ENCODE results near the gene PAM. TPM values are rescaled to one million over a fixed set of nuclear protein-coding genes. Genes with fewer than 3 reads are reported as not detected.

Gene PAM
- total and polyA plus RNA-seq, 2 of the 13 experiments (the other 11 are each of a cell fraction or from before 2014, with no cell fraction given): 20.2 to 79.1 TPM

GRCh38 chr5:102796498-102796897, 41.4 kb downstream of the PAM start:
- peak overlapping the region; percentile 21 for H3K27ac ChIP-seq (ENCODE audit: extremely low read length, insufficient read depth, low read length)
- peak; percentile 26 for ATAC-seq
- H3K9me3 ChIP-seq (ENCODE audit: low read length): no peaks in the 10 kb centered on the region
- FAIRE-seq: no peak
- H3K36me3 ChIP-seq (replicated peaks in 1 of 2; ENCODE audit: control insufficient read depth in 1 of 2, insufficient read depth in 2 of 2, low read length in 2 of 2): no peaks in the 10 kb centered on the region
- no peaks in the 10 kb centered on the region for H4K20me1 ChIP-seq (ENCODE audit: insufficient read depth, low read length)
- WGBS (ENCODE audit: low lambda C conversion rate): 26% methylated on average over 2 of the region's 2 CpGs
- DNase-seq (ENCODE audit: low spot score): peak; percentile 41
- intact Hi-C loops (cut with micrococcal nuclease; ENCODE audit: unreplicated experiment): loop anchor here (10.0 kb wide), 1 partner anchor 212 kb away; no protein-coding TSS in a partner anchor
- no peaks in the 10 kb centered on the region for H3K27me3 ChIP-seq (ENCODE audit: control insufficient read depth in 1 of 2, insufficient read depth in 2 of 2, low read length in 2 of 2)
- no peak overlapping the region; a peak in 1 of 6 replicates for H3K4me3 ChIP-seq (replicated peaks in 1 of 3; ENCODE audit: insufficient read depth in 1 of 3, low read depth in 2 of 3, low read length in 3 of 3)
- in situ Hi-C loops (cut with HindIII; ENCODE audit: extremely low pct_ligation_motif_present, low pct_unique_long_range_greater_than_20kb): no loop called here
- ChIA-PET POLR2A (no interaction called here), CTCF (ENCODE audit: low intra/inter-chr PET ratio, low total read pairs) (no interaction called here)
- H3K79me2 ChIP-seq (ENCODE audit: insufficient read depth, low read length): no peaks in the 10 kb centered on the region
- TF ChIP-seq THAP9 (CRISPR knock-in tag; IDR thresholded peaks at IDR 0.05; ENCODE audit: borderline replicate concordance): no peak
- no peak for TF ChIP-seq THAP8 (CRISPR knock-in tag; IDR thresholded peaks at IDR 0.05; ENCODE audit: borderline replicate concordance)
- no peak for TF ChIP-seq ATF3 (CRISPR knock-in tag; IDR thresholded peaks at IDR 0.05)
- no peak for TF ChIP-seq SIX4 (CRISPR knock-in tag; IDR thresholded peaks at IDR 0.05)
- TF ChIP-seq, protein P1, sequence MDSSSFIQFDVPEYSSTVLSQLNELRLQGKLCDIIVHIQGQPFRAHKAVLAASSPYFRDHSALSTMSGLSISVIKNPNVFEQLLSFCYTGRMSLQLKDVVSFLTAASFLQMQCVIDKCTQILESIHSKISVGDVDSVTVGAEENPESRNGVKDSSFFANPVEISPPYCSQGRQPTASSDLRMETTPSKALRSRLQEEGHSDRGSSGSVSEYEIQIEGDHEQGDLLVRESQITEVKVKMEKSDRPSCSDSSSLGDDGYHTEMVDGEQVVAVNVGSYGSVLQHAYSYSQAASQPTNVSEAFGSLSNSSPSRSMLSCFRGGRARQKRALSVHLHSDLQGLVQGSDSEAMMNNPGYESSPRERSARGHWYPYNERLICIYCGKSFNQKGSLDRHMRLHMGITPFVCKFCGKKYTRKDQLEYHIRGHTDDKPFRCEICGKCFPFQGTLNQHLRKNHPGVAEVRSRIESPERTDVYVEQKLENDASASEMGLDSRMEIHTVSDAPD (CRISPR knock-in tag; IDR thresholded peaks at IDR 0.05): 0 out of 2 replicates have a peak, but pooled peaks have one; percentile 11
- no peak for TF ChIP-seq ZNF773 (CRISPR knock-in tag; IDR thresholded peaks at IDR 0.05; ENCODE audit: borderline replicate concordance)
- no peak for TF ChIP-seq ZNF737 (CRISPR knock-in tag; IDR thresholded peaks at IDR 0.05; ENCODE audit: borderline replicate concordance)
- TF ChIP-seq TGIF2 (CRISPR knock-in tag; IDR thresholded peaks at IDR 0.05): no peak
- TF ChIP-seq PTBP1 (IDR thresholded peaks at IDR 0.05; ENCODE audit: low read depth, low read length, poor library complexity, severe bottlenecking): no peak
- no peak for TF ChIP-seq ZNF577 (CRISPR knock-in tag; IDR thresholded peaks at IDR 0.05; ENCODE audit: borderline replicate concordance, low read depth)
- TF ChIP-seq CREM (IDR thresholded peaks at IDR 0.05): 0 out of 2 replicates have a peak, but pooled peaks have one; percentile 5
- no peak for TF ChIP-seq CREM (CRISPR knock-in tag; IDR thresholded peaks at IDR 0.05)
- TF ChIP-seq CREB3 (CRISPR knock-in tag; IDR thresholded peaks at IDR 0.05): no peak
- TF ChIP-seq REPIN1 (CRISPR knock-in tag; IDR thresholded peaks at IDR 0.05; ENCODE audit: borderline replicate concordance, low read depth): no peak
- no peak for TF ChIP-seq KDM4B (CRISPR knock-in tag; IDR thresholded peaks at IDR 0.05)
- no peak for TF ChIP-seq YEATS4 (CRISPR knock-in tag; IDR thresholded peaks at IDR 0.05; ENCODE audit: borderline replicate concordance)
- TF ChIP-seq ZNF496 (CRISPR knock-in tag; IDR thresholded peaks at IDR 0.05; ENCODE audit: insufficient replicate concordance): no peak
- BruUV-seq (replicated peaks): no TSS peak
- peaks cover 42% of the 10 kb centered on the region for H3K4me1 ChIP-seq (ENCODE audit: insufficient read depth, low read length)
- H3K4me2 ChIP-seq (ENCODE audit: low read depth, low read length): peak overlapping the region; percentile 54
- H2AFZ ChIP-seq (ENCODE audit: low read length): no peak overlapping the region
- H3K9ac ChIP-seq (ENCODE audit: insufficient read depth, low read depth, low read length): no peak overlapping the region
